GM12801 (cell line): Measurements from ENCODE around the gene BRCA2.

Experiments used
- TF ChIP-seq, protein P1 (sequence below): IDR thresholded peaks from one replicate; pipeline ENCODE4 v1.5.1; 2011; ENCODE audit warnings: control low read depth; ENCODE audit not compliant: insufficient read length; ENCODE audit errors: extremely low read depth

BRCA2 gene

DNA sequence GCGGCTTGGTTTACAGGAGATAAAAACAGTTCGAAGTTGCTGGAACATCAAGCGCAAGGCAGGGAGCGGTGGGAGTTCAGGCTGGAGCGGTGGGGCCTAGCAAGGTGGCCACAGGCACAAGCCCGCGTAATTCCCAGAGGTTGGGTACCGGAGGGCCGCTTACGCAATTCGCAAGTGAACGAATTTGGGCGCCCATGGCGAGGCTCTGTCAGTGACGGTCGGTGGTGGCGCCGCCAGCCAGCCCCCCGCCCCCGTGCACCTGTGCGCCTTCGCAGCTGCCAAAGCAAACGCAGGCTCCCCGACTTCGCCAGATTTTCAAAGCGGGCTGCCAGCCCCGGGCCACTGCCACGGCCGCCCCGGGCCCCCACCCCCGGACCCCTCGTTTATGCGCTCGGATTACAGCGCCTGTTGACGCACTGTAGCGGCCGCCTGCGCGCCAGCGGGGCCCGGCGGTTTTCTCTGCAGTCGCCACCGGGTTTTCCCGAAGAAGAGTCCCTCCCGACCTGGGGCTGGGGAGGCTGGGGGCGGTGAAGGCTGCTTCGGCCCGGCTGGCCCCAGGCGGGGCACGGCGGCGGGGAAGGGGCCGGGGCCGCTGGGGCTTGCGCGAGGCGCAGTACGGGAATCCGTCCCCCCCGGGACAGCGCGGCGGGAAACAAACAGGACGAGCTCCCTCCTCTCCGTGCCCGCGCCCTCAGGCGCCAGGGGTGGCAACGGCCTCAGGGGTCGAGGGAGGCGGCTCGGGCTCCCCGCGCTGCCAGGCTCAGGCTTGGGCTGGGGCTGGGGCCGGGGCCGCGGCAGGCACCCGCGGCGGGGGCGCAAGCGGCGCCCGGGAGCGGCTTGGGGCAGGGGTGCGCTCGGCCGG is 111.9 kb downstream of the BRCA2 start:
- TF ChIP-seq, protein P1, sequence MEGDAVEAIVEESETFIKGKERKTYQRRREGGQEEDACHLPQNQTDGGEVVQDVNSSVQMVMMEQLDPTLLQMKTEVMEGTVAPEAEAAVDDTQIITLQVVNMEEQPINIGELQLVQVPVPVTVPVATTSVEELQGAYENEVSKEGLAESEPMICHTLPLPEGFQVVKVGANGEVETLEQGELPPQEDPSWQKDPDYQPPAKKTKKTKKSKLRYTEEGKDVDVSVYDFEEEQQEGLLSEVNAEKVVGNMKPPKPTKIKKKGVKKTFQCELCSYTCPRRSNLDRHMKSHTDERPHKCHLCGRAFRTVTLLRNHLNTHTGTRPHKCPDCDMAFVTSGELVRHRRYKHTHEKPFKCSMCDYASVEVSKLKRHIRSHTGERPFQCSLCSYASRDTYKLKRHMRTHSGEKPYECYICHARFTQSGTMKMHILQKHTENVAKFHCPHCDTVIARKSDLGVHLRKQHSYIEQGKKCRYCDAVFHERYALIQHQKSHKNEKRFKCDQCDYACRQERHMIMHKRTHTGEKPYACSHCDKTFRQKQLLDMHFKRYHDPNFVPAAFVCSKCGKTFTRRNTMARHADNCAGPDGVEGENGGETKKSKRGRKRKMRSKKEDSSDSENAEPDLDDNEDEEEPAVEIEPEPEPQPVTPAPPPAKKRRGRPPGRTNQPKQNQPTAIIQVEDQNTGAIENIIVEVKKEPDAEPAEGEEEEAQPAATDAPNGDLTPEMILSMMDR = no peak

DNA sequence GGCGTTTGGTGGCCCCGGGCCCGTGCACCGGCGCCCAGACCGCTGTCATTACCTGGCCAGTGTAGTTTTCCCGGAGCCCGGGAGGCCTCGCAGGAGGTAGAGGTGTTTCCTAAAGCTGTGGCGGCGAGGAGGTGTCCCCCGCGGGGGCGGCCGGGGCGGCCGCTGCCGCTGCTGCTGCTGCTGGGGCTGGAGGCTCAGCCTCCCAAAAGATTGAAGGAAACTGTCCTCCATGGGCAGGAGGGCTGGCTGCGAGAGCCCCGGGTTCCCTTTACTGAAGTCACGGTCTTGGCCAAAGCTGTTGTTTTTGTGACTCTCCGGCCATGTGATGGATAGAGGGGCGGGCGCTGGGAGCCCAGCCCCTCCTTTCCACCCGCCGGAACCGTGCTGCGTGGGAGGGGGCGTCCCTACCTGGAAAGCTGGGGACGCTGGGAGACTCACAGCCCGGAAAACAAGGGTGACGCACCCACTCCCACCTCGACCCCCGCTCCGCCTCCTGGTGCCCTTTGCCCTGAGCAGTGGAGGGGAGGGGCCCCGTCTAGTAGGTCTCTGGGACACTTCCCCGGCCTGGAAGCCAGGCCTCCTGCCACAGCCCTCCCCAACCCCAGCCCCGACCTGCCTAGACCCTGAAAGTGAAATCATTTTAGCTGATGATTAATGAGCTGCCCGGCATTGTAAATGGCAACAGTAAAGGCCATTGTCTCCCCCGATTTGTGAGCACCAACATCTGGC is 112.7 kb downstream of the BRCA2 start, which contains the start of gene N4BP2L1:
Gene N4BP2L1, minus strand, starts transcription at position 279 of the 729 bp plus-strand sequence. Its CDS starts 48 bp downstream, at position 231.
- TF ChIP-seq, protein P1 = no peak

DNA sequence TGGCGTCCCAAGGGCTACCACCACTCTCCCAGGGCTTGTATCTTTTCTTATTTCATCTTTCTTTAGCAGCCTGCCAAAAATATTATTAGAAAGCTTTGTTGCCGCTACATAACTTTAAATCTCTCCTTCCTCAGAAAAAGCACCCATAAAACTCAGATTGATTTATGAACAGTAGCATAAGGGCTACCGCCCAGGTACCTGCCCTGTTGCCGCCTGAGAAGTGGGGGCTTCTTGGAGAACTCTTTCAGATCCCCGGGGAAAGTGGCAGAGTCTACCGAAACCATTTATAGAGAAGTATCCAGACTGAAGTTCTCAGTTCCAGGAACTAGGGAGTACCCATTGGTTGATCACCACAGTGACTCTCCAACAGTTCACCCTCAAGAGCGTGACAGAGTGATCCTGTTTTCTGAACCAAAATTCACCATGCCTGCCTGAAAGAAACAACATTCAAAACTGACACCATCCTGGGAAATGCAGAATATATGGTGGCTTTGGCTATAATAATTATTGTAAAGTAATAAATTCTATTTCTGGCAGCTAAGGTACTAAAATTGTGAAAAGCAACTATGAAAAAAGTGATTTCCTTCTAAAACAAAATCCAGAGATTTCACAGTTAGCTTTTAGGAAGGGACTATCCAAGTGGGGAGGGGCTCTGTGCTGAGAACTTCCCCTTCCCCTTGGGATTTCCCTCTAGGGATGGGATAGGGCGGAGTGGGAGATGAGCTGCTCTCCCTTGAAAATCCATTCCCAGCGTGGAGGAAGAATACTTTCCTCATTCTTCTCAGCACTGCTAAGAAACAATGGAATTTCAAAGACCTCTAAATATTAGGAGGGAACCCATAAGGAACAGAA is 113.5 kb downstream of the BRCA2 start:
- TF ChIP-seq, protein P1 = no peak

DNA sequence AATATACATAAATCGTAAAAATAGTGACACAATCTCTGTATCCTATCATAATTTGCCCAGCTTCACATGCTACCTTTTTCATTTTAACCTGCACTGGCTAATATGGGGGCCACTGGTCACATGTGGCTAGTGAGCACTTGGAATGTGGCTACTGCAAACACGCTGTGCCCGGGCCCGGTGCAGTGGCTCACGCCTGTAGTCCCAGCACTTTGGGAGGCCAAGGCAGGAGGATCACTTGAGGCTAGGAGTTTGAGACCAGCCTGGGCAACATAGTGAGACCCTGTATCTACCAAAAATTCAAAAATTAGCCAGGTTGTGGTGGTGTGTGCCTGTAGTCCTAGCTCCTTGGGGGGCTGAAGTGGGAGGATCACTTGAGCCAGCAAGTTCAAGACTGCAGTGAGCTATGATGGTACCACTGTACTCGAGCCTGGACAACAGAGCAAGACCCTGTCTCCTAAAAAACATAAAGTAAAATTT is 114.2 kb downstream of the BRCA2 start:
- TF ChIP-seq, protein P1 = no peak

DNA sequence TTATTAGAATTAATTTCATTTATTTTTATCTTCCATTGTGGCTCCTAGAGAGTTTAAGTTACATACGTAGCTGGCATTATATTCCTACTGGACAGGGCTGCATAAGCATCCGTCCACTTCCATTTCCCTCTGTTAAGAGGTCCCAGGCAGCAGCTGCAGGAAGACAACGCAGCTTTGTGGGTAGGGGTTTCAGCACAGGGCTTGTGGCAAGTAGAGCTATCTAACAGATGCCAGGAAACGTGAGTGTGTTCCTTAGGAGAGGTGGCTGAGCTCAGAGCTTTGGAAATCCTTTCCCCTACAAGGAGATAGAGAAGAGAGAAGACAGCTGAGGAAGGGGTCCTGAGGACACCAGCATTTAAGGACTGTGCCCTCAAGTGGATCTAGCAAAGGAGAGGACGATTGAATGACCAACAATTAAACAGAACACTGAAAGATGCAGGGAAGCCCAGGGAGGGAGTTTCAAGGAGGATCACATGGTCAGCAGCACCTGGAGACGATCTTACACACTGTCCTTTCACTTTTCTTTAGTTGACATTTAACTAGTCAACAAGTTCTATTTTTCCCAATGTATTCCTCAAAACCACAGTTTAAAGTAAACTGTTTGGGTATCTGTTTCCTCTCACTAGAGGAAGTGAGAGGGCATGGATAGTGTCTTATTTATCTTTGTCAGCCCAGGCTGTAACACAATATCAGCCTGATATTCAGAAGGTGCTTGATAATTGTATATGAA is 114.9 kb downstream of the BRCA2 start:
- TF ChIP-seq, protein P1 = no peak

DNA sequence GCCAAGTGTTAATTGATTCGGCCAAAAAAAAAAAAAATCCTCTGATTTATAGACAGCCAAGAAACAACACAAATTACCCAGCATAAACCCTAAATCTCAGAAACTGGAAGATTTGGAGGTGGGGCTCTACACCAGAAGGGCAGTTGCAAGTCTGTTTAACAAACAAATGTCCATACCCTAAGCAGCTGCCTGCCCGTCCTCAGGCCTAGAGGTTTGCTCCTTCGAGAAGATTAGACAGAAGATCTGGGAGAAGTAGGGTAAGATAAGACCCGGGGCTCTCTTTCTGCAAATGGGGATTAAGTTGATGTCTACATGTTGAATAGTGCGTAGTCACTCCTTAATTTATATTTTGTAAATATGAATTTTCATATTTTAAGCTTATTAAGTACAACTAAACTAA is 116.1 kb downstream of the BRCA2 start:
- TF ChIP-seq, protein P1 = no peak
